Activated CD8-positive, alpha-beta T cell treated with anti-CD3 and anti-CD28 coated beads for 36 hours (primary cell): ENCODE data around the gene DBF4B. TPM values are rescaled to one million over a fixed set of nuclear protein-coding genes. Genes with fewer than 3 reads are reported as not detected.
"Not testable (repeated sequence)": the region's sequence is repeated elsewhere in the genome, so short reads cannot be mapped to it uniquely, and the experiment has no call there.

Experiments
- ATAC-seq: fragments of 200-7000 bp; cut with Tn5 transposase; one replicate; pipeline ENCODE4 v1.10.0; 2021; ENCODE audit warnings: mild to moderate bottlenecking, moderate library complexity
- CTCF ChIA-PET: fragments of 350-600 bp; sonication (Branson Sonifier 250); formaldehyde crosslinking; loops from one replicate; lab custom pipeline; 2021; ENCODE audit warnings: antibody characterized with exemption; lab: Charles Lee
- POLR2A ChIA-PET: fragments of 350-600 bp; sonication (Branson Sonifier 250); formaldehyde crosslinking; loops from one replicate; lab custom pipeline; 2021; ENCODE audit warnings: antibody characterized with exemption; lab: Charles Lee
- DNase-seq: peaks from one replicate; pipeline ENCODE4 v3.0.0-alpha.2; 2020
- H3K27ac Mint-ChIP-seq: one replicate; pipeline ENCODE4 v1.8.0; 2021; ENCODE audit warnings: mild to moderate bottlenecking, mixed read lengths
- H3K27me3 Mint-ChIP-seq: one replicate; pipeline ENCODE4 v1.8.0; 2021; ENCODE audit warnings: mixed read lengths
- H3K36me3 Mint-ChIP-seq: one replicate; pipeline ENCODE4 v1.8.0; 2021; ENCODE audit warnings: low read depth, mixed read lengths
- H3K4me1 Mint-ChIP-seq: one replicate; pipeline ENCODE4 v1.8.0; 2021; ENCODE audit warnings: low read depth, mixed read lengths
- H3K4me3 Mint-ChIP-seq: one replicate; pipeline ENCODE4 v1.8.0; 2021; ENCODE audit warnings: mild to moderate bottlenecking, moderate library complexity, mixed read lengths
- H3K9me3 Mint-ChIP-seq: one replicate; pipeline ENCODE4 v1.8.0; 2021; ENCODE audit warnings: mixed read lengths
- CTCF ChIP-seq: fragments of 200-600 bp; IDR thresholded peaks from one replicate; pipeline ENCODE4 v1.8.0; 2022; ENCODE audit warnings: antibody characterized with exemption, mild to moderate bottlenecking
- intact Hi-C: fragments of 100-400 bp; cut with micrococcal nuclease; formaldehyde crosslinking; loops from one replicate; pipeline ENCODE4 v1.10.0; 2022
- total RNA-seq, 2 experiments: library from RNA; stranded (reverse); gene quantifications; one replicate each; pipeline ENCODE4 v1.2.3, GENCODE V29; 2021

The DBF4B gene
- total RNA-seq, 2 experiments from 2014 or later, result 23.3 to 25.5 TPM

DNA sequence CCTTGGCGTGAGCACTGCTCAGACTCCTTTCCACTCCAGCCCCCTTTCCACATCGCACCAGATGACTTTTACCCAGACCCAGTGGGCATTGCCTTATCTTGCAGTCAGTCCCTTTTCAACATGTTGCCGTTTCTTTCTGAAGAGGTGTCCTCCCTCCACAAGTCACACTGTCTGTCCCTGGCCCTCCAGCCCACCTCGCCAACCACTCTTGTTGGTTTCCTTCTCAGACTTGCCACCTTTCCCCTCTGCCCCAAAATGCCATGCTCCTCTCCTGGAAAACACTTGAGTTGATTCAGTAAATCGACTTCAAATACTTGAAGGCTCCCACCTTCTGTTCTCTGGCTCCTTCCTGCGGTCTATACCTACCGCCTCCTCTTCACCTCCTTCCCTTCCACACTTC lies 42.9 kb downstream of the DBF4B start:
- no peaks in the 10 kb centered on the region for H3K4me1 Mint-ChIP-seq
- no peak for TF ChIP-seq CTCF
- H3K36me3 Mint-ChIP-seq, result peaks cover 8% of the 10 kb centered on the region

GRCh38 chr17:44751806-44752205 lies 43.3 kb downstream of the DBF4B start:
- H3K36me3 Mint-ChIP-seq, result peaks cover 8% of the 10 kb centered on the region
- no peak for ATAC-seq
- H3K4me1 Mint-ChIP-seq, result no peaks in the 10 kb centered on the region
- no peaks in the 10 kb centered on the region for H3K9me3 Mint-ChIP-seq
- ChIA-PET POLR2A (no interaction called here), CTCF (no interaction called here)
- no peak for TF ChIP-seq CTCF
- no peak for DNase-seq
- no peak overlapping the region for H3K4me3 Mint-ChIP-seq
- H3K27ac Mint-ChIP-seq, result no peak overlapping the region
- intact Hi-C loops, result no loop called here
- H3K27me3 Mint-ChIP-seq, result peaks cover under 1% of the 10 kb centered on the region

More for the DNA sequence above, 42.9 kb downstream of the DBF4B start:
- intact Hi-C loops, result no loop called here
- Mint-ChIP-seq H3K9me3 (no peaks in the 10 kb centered on the region), H3K27me3 (no peaks in the 10 kb centered on the region), H3K27ac (no peak overlapping the region), H3K4me3 (no peak overlapping the region)
- ChIA-PET CTCF (no interaction called here), POLR2A (no interaction called here)
- DNase-seq, result no peak
- ATAC-seq, result no peak

GRCh38 chr17:44752953-44753861 lies 44.7 kb downstream of the DBF4B start:
- intact Hi-C loops, result no loop called here
- peaks cover 14% of the 10 kb centered on the region for H3K27me3 Mint-ChIP-seq
- no peaks in the 10 kb centered on the region for H3K9me3 Mint-ChIP-seq
- H3K36me3 Mint-ChIP-seq, result peaks cover 8% of the 10 kb centered on the region
- H3K4me3 Mint-ChIP-seq, result no peak overlapping the region
- H3K27ac Mint-ChIP-seq, result no peak overlapping the region
- ATAC-seq, result no peak
- DNase-seq, result no peak
- peaks cover 1% of the 10 kb centered on the region for H3K4me1 Mint-ChIP-seq
- ChIA-PET CTCF (interaction anchor here (0.7 to 1.5 kb wide), 2 partner anchors 16 to 25 kb away, joined by 3 to 4 read pairs; no protein-coding TSS in a partner anchor), POLR2A (interaction anchor here (0.7 kb wide), 1 partner anchor 19 kb away, joined by 3 read pairs; no protein-coding TSS in a partner anchor)
- TF ChIP-seq CTCF, result no peak

DNA sequence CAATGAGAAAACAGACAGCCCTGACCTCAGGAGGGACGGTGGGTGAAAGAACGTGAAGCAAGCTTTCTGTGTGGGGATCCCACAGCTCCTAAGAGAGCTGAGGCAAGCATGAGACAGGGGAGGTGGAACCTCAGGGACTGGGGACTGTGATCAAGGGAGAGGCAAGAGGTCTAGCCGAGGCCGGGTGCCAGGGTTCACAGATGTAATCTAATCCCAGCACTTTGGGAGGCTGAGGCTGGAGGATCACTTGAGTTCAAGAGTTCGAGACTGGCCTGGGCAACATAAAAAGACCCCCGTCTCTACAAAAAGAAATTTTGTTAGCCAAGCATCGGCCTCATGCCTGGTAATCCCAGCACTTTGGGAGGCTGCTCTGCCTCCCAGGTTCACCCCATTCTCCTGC lies 45.8 kb downstream of the DBF4B start:
- Mint-ChIP-seq H3K9me3 (no peaks in the 10 kb centered on the region), H3K27ac (no peak overlapping the region), H3K27me3 (peaks cover 16% of the 10 kb centered on the region), H3K36me3 (peaks cover 6% of the 10 kb centered on the region), H3K4me3 (no peak overlapping the region), H3K4me1 (peaks cover 2% of the 10 kb centered on the region)
- ATAC-seq, result no peak
- TF ChIP-seq CTCF, result no peak
- intact Hi-C loops, result no loop called here
- no peak for DNase-seq
- ChIA-PET CTCF (interaction anchor here (1.5 kb wide), 1 partner anchor 24 kb away, joined by 4 read pairs; no protein-coding TSS in a partner anchor), POLR2A (interaction anchor here (1.0 kb wide), 1 partner anchor 10 kb away, joined by 3 read pairs; no protein-coding TSS in a partner anchor)

- DNase-seq, H3K27ac Mint-ChIP-seq, H3K4me1 Mint-ChIP-seq, H3K4me3 Mint-ChIP-seq, intact Hi-C loops, ATAC-seq, H3K9me3 Mint-ChIP-seq, H3K36me3 Mint-ChIP-seq: not testable (repeated sequence)
- ChIA-PET POLR2A (interaction anchor here (1.0 kb wide), 1 partner anchor 9 kb away, joined by 3 read pairs; no protein-coding TSS in a partner anchor), CTCF (interaction anchor here (1.5 kb wide), 1 partner anchor 23 kb away, joined by 4 read pairs; no protein-coding TSS in a partner anchor)
- peaks cover 18% of the 10 kb centered on the region for H3K27me3 Mint-ChIP-seq
Measured at GRCh38 chr17:44755180-44755579, 46.7 kb downstream of the DBF4B start.
